Activated naive CD4-positive, alpha-beta T cell treated with anti-CD3 and anti-CD28 coated beads for 36 hours (primary cell): Measurements from ENCODE around the gene ROBO3. TPM values are rescaled to one million over a fixed set of nuclear protein-coding genes. Genes with fewer than 3 reads are reported as not detected.

ENCODE experiments used
- CTCF ChIA-PET: fragments of 350-600 bp; sonication (Branson Sonifier 250); formaldehyde crosslinking; loops from one replicate; lab custom pipeline; 2021; ENCODE audit warnings: antibody characterized with exemption; lab: Charles Lee
- DNase-seq: peaks from one replicate; pipeline ENCODE4 v3.0.0-alpha.2; 2020
- H3K27ac Mint-ChIP-seq: one replicate; pipeline ENCODE4 v1.8.0; 2021; ENCODE audit warnings: mild to moderate bottlenecking, mixed read lengths
- H3K27me3 Mint-ChIP-seq: one replicate; pipeline ENCODE4 v1.8.0; 2021; ENCODE audit warnings: low read depth, mixed read lengths
- H3K36me3 Mint-ChIP-seq: one replicate; pipeline ENCODE4 v1.8.0; 2021; ENCODE audit warnings: low read depth, mixed read lengths
- H3K4me1 Mint-ChIP-seq: one replicate; pipeline ENCODE4 v1.8.0; 2021; ENCODE audit warnings: low read depth, mixed read lengths
- H3K4me3 Mint-ChIP-seq: one replicate; pipeline ENCODE4 v1.8.0; 2021; ENCODE audit warnings: mild to moderate bottlenecking, moderate library complexity, mixed read lengths
- H3K9me3 Mint-ChIP-seq: one replicate; pipeline ENCODE4 v1.8.0; 2021; ENCODE audit warnings: mixed read lengths
- intact Hi-C: fragments of 100-400 bp; cut with micrococcal nuclease; formaldehyde crosslinking; loops from one replicate; pipeline ENCODE4 v1.15.1; 2023
- total RNA-seq, 2 experiments: library from RNA; stranded (reverse); gene quantifications; one replicate each; pipeline ENCODE4 v1.2.3, GENCODE V29; 2021

ROBO3 gene
- total RNA-seq, 2 experiments from 2014 or later, result 24.2 to 24.5 TPM

DNA sequence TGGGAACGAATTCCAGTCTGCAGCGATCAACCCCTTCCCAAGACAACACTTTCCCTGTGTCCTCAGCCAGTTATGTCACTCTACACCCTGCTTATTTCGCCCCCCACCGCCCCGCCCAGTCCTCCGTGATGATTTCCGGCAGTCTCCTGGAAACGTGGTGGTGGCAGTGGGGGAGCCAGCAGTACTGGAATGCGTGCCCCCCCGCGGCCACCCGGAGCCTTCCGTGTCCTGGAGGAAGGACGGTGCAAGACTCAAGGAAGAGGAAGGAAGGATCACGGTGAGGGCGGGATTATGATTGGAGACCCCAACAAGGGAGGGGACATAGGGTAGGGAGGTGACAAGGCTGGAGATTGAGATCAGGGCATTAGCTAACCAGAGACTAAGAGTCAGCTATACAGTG is 4.1 kb downstream of the ROBO3 start:
- Mint-ChIP-seq H3K4me1 (peaks cover 32% of the 10 kb centered on the region), H3K9me3 (no peaks in the 10 kb centered on the region), H3K36me3 (no peaks in the 10 kb centered on the region), H3K27me3 (peaks cover 76% of the 10 kb centered on the region), H3K4me3 (peak overlapping the region; percentile 28), H3K27ac (no peak overlapping the region)
- intact Hi-C loops, result loop anchor here (10.0 kb wide), 1 partner anchor 455 kb away; no protein-coding TSS in a partner anchor
- no peak for DNase-seq
- CTCF ChIA-PET, result interaction anchor here (0.9 to 1.5 kb wide), 2 partner anchors 31 to 123 kb away, joined by 4 read pairs; no protein-coding TSS in a partner anchor

DNA sequence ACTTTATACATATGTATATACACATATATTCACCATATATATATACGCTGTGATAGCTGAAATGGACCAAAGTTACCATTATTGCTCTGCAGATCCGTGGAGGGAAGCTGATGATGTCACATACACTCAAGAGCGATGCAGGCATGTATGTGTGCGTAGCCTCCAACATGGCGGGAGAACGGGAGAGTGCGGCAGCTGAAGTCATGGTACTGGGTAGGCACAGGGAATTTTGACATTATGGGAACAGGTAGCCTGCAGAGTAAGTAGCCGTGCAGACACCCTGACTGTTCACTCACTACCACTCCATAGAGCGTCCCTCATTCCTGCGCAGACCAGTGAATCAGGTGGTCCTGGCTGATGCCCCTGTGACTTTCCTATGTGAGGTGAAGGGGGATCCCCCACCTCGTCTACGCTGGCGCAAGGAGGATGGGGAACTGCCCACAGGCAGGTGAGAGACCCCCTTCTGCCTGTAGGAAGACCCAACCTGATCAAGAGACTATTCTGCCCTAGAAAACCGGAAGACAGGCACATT is 4.7 kb downstream of the ROBO3 start:
- Mint-ChIP-seq H3K4me1 (peaks cover 32% of the 10 kb centered on the region), H3K36me3 (no peaks in the 10 kb centered on the region), H3K9me3 (no peaks in the 10 kb centered on the region), H3K4me3 (no peak overlapping the region), H3K27me3 (peaks cover 73% of the 10 kb centered on the region), H3K27ac (no peak overlapping the region)
- CTCF ChIA-PET, result interaction anchor here (0.9 to 1.5 kb wide), 2 partner anchors 32 to 123 kb away, joined by 4 read pairs; no protein-coding TSS in a partner anchor
- DNase-seq, result no peak
- intact Hi-C loops, result loop anchor here (10.0 kb wide), 1 partner anchor 455 kb away; no protein-coding TSS in a partner anchor

DNA sequence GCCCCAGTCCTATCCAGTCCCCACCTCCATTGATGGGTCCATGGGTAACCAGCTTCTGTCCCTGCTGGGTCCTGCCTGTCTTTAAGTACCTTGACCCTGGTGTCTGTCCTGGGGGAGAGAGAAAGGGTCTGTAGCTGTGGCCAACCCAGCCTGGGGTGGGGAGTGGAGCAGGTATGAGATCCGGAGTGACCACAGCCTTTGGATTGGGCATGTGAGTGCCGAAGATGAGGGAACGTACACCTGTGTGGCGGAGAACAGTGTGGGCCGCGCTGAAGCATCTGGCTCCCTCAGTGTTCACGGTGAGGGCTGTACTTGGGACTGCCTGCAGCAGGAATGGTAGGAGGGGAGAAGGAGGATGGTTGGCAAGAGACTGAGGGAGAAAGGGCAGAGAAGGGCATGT is 5.2 kb downstream of the ROBO3 start:
- CTCF ChIA-PET, result interaction anchor here (1.0 to 1.5 kb wide), 2 partner anchors 18 to 32 kb away, joined by 3 to 4 read pairs; no protein-coding TSS in a partner anchor
- DNase-seq, result no peak
- no peak overlapping the region for H3K27ac Mint-ChIP-seq
- H3K27me3 Mint-ChIP-seq, result peaks cover 71% of the 10 kb centered on the region
- no peak overlapping the region for H3K4me3 Mint-ChIP-seq
- no peaks in the 10 kb centered on the region for H3K9me3 Mint-ChIP-seq
- intact Hi-C loops, result no loop called here
- H3K4me1 Mint-ChIP-seq, result peaks cover 33% of the 10 kb centered on the region
- H3K36me3 Mint-ChIP-seq, result no peaks in the 10 kb centered on the region

- no peaks in the 10 kb centered on the region for H3K9me3 Mint-ChIP-seq
- H3K4me1 Mint-ChIP-seq, result peaks cover 25% of the 10 kb centered on the region
- DNase-seq, result no peak
- H3K27me3 Mint-ChIP-seq, result peaks cover 57% of the 10 kb centered on the region
- intact Hi-C loops, result no loop called here
- CTCF ChIA-PET, result no interaction called here
- no peaks in the 10 kb centered on the region for H3K36me3 Mint-ChIP-seq
- no peak overlapping the region for H3K4me3 Mint-ChIP-seq
- H3K27ac Mint-ChIP-seq, result no peak overlapping the region
Observed at GRCh38 chr11:124872280-124872679, 7.0 kb downstream of the ROBO3 start.

GRCh38 chr11:124872741-124873140 is 7.5 kb downstream of the ROBO3 start:
- intact Hi-C loops, result no loop called here
- no peaks in the 10 kb centered on the region for H3K9me3 Mint-ChIP-seq
- no peak overlapping the region for H3K27ac Mint-ChIP-seq
- no peaks in the 10 kb centered on the region for H3K36me3 Mint-ChIP-seq
- H3K4me3 Mint-ChIP-seq, result no peak overlapping the region
- peaks cover 27% of the 10 kb centered on the region for H3K4me1 Mint-ChIP-seq
- CTCF ChIA-PET, result no interaction called here
- peaks cover 53% of the 10 kb centered on the region for H3K27me3 Mint-ChIP-seq
- DNase-seq, result no peak

DNA sequence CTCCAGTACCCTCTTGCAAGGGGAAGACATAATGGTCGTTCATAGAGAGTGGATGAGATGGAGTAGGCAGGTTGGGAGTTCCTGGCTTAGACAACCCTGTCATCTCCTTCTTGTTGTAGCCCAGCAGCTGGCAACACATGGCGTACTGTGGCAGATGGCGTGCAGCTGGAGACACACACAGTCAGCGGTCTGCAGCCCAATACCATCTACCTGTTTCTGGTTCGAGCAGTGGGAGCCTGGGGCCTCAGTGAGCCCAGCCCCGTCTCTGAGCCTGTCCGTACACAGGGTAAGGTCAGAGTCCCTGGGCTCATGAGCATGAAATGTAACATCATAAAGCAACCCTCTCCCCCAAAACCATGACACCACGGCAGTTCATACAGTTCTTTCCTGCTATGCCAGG is 8.7 kb downstream of the ROBO3 start:
- no peak overlapping the region for H3K27ac Mint-ChIP-seq
- no peak for DNase-seq
- no peak overlapping the region for H3K4me3 Mint-ChIP-seq
- CTCF ChIA-PET, result no interaction called here
- H3K27me3 Mint-ChIP-seq, result peaks cover 41% of the 10 kb centered on the region
- intact Hi-C loops, result no loop called here
- no peaks in the 10 kb centered on the region for H3K36me3 Mint-ChIP-seq
- no peaks in the 10 kb centered on the region for H3K9me3 Mint-ChIP-seq
- peaks cover 20% of the 10 kb centered on the region for H3K4me1 Mint-ChIP-seq

DNA sequence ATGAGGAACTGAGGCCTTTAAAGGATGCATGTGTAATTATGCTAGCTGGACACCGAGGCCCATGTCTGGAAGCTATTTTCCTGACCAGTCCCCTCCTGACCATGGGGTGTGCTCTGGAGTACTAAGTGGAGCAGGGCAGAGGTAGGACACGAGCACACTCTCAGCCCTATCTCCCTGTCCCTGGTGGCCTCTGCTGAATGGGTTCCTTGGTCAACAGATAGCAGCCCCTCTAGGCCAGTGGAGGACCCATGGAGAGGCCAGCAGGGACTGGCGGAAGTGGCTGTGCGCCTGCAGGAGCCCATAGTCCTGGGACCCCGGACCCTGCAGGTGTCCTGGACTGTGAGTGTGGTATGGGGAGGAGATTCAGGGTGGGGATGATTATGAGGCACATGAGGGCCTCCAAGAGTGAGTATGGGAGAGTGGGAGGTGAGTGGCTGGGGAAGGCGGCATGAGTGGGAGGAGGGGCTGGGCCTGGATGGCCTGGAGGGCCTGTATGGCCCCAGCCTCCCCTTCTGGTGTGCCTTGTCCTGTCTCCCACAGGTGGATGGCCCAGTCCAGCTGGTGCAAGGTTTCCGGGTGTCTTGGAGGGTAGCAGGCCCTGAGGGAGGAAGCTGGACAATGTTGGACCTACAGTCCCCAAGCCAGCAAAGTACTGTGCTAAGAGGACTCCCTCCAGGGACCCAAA is 9.5 kb downstream of the ROBO3 start:
- H3K36me3 Mint-ChIP-seq, result no peaks in the 10 kb centered on the region
- no peak for DNase-seq
- CTCF ChIA-PET, result no interaction called here
- H3K4me1 Mint-ChIP-seq, result peaks cover 19% of the 10 kb centered on the region
- peaks cover 35% of the 10 kb centered on the region for H3K27me3 Mint-ChIP-seq
- H3K4me3 Mint-ChIP-seq, result peak overlapping the region; percentile 19
- H3K27ac Mint-ChIP-seq, result no peak overlapping the region
- no peaks in the 10 kb centered on the region for H3K9me3 Mint-ChIP-seq
- intact Hi-C loops, result loop anchor here (5.0 kb wide), 1 partner anchor 718 kb away; the partner anchor contains the start of gene STT3A

DNA sequence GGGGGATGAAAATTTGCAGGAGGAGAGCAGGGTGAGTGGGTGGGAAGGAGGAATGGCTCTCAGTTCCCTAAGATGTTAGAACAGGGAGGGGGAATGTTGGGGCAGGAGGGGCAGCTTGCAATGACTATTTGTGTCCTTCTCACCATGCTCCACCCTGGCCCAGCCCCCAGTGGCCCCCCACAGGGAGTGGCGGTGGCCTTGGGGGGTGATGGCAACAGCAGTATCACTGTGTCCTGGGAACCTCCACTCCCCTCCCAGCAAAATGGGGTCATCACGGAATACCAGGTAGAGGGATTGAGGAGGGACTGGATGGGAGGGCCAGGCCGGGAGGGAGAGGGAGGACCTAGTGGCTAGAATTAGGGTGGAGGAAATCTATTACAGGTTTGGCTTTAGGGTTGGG is 10.2 kb downstream of the ROBO3 start:
- H3K4me3 Mint-ChIP-seq, result peak overlapping the region; percentile 83
- no peak for DNase-seq
- H3K4me1 Mint-ChIP-seq, result peaks cover 19% of the 10 kb centered on the region
- H3K36me3 Mint-ChIP-seq, result no peaks in the 10 kb centered on the region
- H3K27ac Mint-ChIP-seq, result no peak overlapping the region
- intact Hi-C loops, result loop anchor here (5.0 kb wide), 1 partner anchor 717 kb away; the partner anchor contains the start of gene STT3A
- H3K27me3 Mint-ChIP-seq, result peaks cover 28% of the 10 kb centered on the region
- CTCF ChIA-PET, result interaction anchor here (1.3 to 1.5 kb wide), 3 partner anchors 38 to 79 kb away, joined by 8 to 11 read pairs (median 8); partner anchors contain the start of gene CCDC15
- H3K9me3 Mint-ChIP-seq, result no peaks in the 10 kb centered on the region

GRCh38 chr11:124875943-124876817 is 10.9 kb downstream of the ROBO3 start:
- peak overlapping the region; percentile 73 for H3K27ac Mint-ChIP-seq

GRCh38 chr11:124876818-124877630 is 11.8 kb downstream of the ROBO3 start:
- no peak for DNase-seq
- Mint-ChIP-seq H3K27me3 (peaks cover 22% of the 10 kb centered on the region), H3K9me3 (no peaks in the 10 kb centered on the region), H3K36me3 (no peaks in the 10 kb centered on the region), H3K4me1 (peaks cover 19% of the 10 kb centered on the region), H3K27ac (peak overlapping the region; percentile 73), H3K4me3 (peak overlapping the region; percentile 83)
- intact Hi-C loops, result loop anchor here (1.0 to 5.0 kb wide), 8 partner anchors 11 to 715 kb away; partner anchors contain the start of genes CCDC15, MSANTD2, STT3A and TMEM218
- CTCF ChIA-PET, result interaction anchor here (0.6 to 1.6 kb wide), 19 partner anchors 11 to 1059 kb away, joined by 3 to 11 read pairs (median 4); partner anchors contain the start of genes CCDC15, MSANTD2 and ROBO3

More at GRCh38 chr11:124875943-124876817, 10.9 kb downstream of the ROBO3 start:
- Mint-ChIP-seq H3K36me3 (no peaks in the 10 kb centered on the region), H3K27me3 (peaks cover 23% of the 10 kb centered on the region), H3K9me3 (no peaks in the 10 kb centered on the region), H3K4me3 (peak overlapping the region; percentile 83), H3K4me1 (peaks cover 19% of the 10 kb centered on the region)
- peak; percentile 86 for DNase-seq
- intact Hi-C loops, result loop anchor here (1.0 to 5.0 kb wide), 8 partner anchors 10 to 716 kb away; partner anchors contain the start of genes CCDC15, MSANTD2, STT3A and TMEM218
- CTCF ChIA-PET, result interaction anchor here (0.6 to 1.5 kb wide), 17 partner anchors 10 to 1060 kb away, joined by 3 to 11 read pairs (median 4); partner anchors contain the start of genes CCDC15, MSANTD2 and ROBO3

DNA sequence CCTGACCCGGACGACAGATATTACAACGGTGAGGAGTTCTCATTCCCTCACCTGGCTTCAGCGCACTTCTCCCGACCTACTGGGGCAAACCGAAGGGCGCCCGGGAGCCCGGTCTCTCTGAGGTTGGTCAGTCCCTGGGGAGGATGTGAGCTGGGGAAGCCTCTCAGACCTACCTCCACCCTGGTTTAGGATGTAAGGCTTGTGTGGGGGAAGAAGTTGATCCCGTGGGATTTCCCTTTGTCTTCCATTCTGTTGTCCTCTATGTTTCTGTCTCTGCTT is 12.3 kb downstream of the ROBO3 start:
- Mint-ChIP-seq H3K4me3 (peak overlapping the region; percentile 83), H3K27me3 (peaks cover 17% of the 10 kb centered on the region), H3K27ac (no peak overlapping the region), H3K36me3 (no peaks in the 10 kb centered on the region), H3K4me1 (peaks cover 19% of the 10 kb centered on the region), H3K9me3 (no peaks in the 10 kb centered on the region)
- DNase-seq, result no peak
- intact Hi-C loops, result loop anchor here (2.0 to 5.0 kb wide), 4 partner anchors 41 to 715 kb away; partner anchors contain the start of gene STT3A
- CTCF ChIA-PET, result interaction anchor here (1.2 to 1.6 kb wide), 3 partner anchors 11 to 265 kb away, joined by 3 to 11 read pairs (median 8); partner anchors contain the start of gene ROBO3
